K562 (cell line): ENCODE measurements around the gene NUBP2. TPM values are rescaled to one million over a fixed set of nuclear protein-coding genes. Genes with fewer than 3 reads are reported as not detected.

Source experiments
- ATAC-seq: fragments of 200-7000 bp; cut with Tn5 transposase; 3 replicates; pipeline ENCODE4 v1.9.1; 2020; ENCODE audit warnings: moderate library complexity
- BruUV-seq: library from RNA; stranded (reverse); fragments of 400-500 nt; replicated peaks from 2 replicates; lab custom pipeline; 2021; lab: Mats Ljungman, UMichigan
- CTCF ChIA-PET: fragments of 300-600 bp; formaldehyde crosslinking; extraction: SDS; loops from one replicate; lab custom pipeline; 2021; ENCODE audit warnings: low intra/inter-chr PET ratio; lab: Yijun Ruan, JAX
- POLR2A ChIA-PET: fragments of 300-600, 350-650 bp; sonication (Branson Sonifier 250); formaldehyde crosslinking; extraction: SDS; loops from one replicate; lab custom pipeline; 2021; ENCODE audit warnings: antibody characterized with exemption, inconsistent platforms; lab: Yijun Ruan, JAX
- DNase-seq, 4 experiments: peaks; one replicate each; pipeline versions ENCODE4 v3.0.0 to v3.0.0-alpha.2; 2011 to 2018; ENCODE audit warnings: low spot score in 3 of 4, mixed read lengths in 3 of 4; ENCODE audit errors: extremely low read depth in 1 of 4
- FAIRE-seq: peaks from 2 replicates; lab custom pipeline; 2011; peaks lifted over from hg19 to GRCh38; lab: Jason Lieb, UNC
- H2AFZ ChIP-seq: 2 replicates; pipeline ENCODE4 v1.6.0; 2011; ENCODE audit warnings: low read depth, low read length, control low read depth, inconsistent platforms
- H3K27ac ChIP-seq: fragments of 200-600 bp; 3 replicates; pipeline ENCODE4 v1.8.0; 2011; ENCODE audit warnings: low read depth, mild to moderate bottlenecking, control low read depth, inconsistent platforms, low read length, moderate library complexity, mixed read lengths; ENCODE audit errors: extremely low read depth
- H3K27me3 ChIP-seq, 2 experiments: fragments of 300-600 bp in 1 of 2; 2 replicates in 1 of 2; 3 replicates in 1 of 2; pipeline versions ENCODE4 v1.6.0 to v1.8.0; 2011; ENCODE audit warnings: inconsistent platforms in 2 of 2, low read length in 2 of 2, mild to moderate bottlenecking in 1 of 2, mixed read lengths in 1 of 2, moderate library complexity in 1 of 2; ENCODE audit not compliant: control insufficient read depth in 2 of 2, insufficient read depth in 2 of 2
- H3K36me3 ChIP-seq: fragments of 300-600 bp; 3 replicates; pipeline ENCODE4 v1.8.0; 2011; ENCODE audit warnings: mild to moderate bottlenecking, low read length, inconsistent platforms; ENCODE audit not compliant: control insufficient read depth, insufficient read depth
- H3K4me1 ChIP-seq, 2 experiments: fragments of 200-600 bp in 1 of 2; replicated peaks in 1 of 2; 2 replicates in 1 of 2; 3 replicates in 1 of 2; pipeline versions ENCODE4 v1.5.1 to v1.8.0; 2011; ENCODE audit warnings: inconsistent platforms in 2 of 2, low read length in 2 of 2, mild to moderate bottlenecking in 1 of 2, mixed read lengths in 1 of 2, moderate library complexity in 1 of 2; ENCODE audit not compliant: control insufficient read depth in 2 of 2, insufficient read depth in 2 of 2
- H3K4me2 ChIP-seq: 2 replicates; pipeline ENCODE4 v1.6.1; 2011; ENCODE audit warnings: low read length, control low read depth, inconsistent platforms, mixed read lengths; ENCODE audit not compliant: insufficient read depth
- H3K4me3 ChIP-seq: fragments of 200-600 bp; sonication (generic), shearing (Covaris generic); 2 replicates; pipeline ENCODE4 v1.5.1; 2016; ENCODE audit warnings: control low read depth, inconsistent platforms
- H3K79me2 ChIP-seq: fragments of 200-600 bp; 3 replicates; pipeline ENCODE4 v1.8.0; 2011; ENCODE audit warnings: low read length, inconsistent platforms; ENCODE audit not compliant: control insufficient read depth, insufficient read depth
- H3K9ac ChIP-seq, 2 experiments: 2 replicates each; pipeline versions ENCODE4 v1.6.0 to v1.6.1; 2011; ENCODE audit warnings: low read depth in 2 of 2, low read length in 2 of 2, control low read depth in 1 of 2, inconsistent platforms in 1 of 2, mild to moderate bottlenecking in 1 of 2, mixed read lengths in 1 of 2; ENCODE audit not compliant: insufficient read depth in 1 of 2
- H3K9me1 ChIP-seq: one replicate; pipeline ENCODE4 v1.6.0; 2011; ENCODE audit warnings: inconsistent platforms, mild to moderate bottlenecking, low read length, moderate library complexity; ENCODE audit not compliant: control insufficient read depth, insufficient read depth
- H3K9me3 ChIP-seq: replicated peaks from 2 replicates; pipeline ENCODE4 v1.5.1; 2011; ENCODE audit warnings: low read depth, low read length, inconsistent platforms; ENCODE audit not compliant: control insufficient read depth, insufficient read depth
- H4K20me1 ChIP-seq: replicated peaks from 2 replicates; pipeline ENCODE4 v1.6.1; 2011; ENCODE audit warnings: low read length, inconsistent platforms, mixed read lengths; ENCODE audit not compliant: control insufficient read depth, insufficient read depth
- NFIX ChIP-seq: fragments of 250-450 bp; sonication (Bioruptor Pico); IDR thresholded peaks from 2 replicates; pipeline ENCODE4 v1.4.0; 2020; ENCODE audit warnings: low read depth, mild to moderate bottlenecking, moderate library complexity
- POLR2G ChIP-seq: fragments of 200-400 bp; formaldehyde crosslinking; IDR thresholded peaks from 2 replicates; pipeline ENCODE4 v1.6.1; 2017; ENCODE audit warnings: low read depth, mild to moderate bottlenecking, antibody characterized with exemption, low read length, moderate library complexity
- ZNF696 ChIP-seq: fragments of 250-450 bp; sonication (Bioruptor Pico); conservative IDR thresholded peaks from 2 replicates; pipeline ENCODE4 v1.4.0; 2020; ENCODE audit warnings: mild to moderate bottlenecking, moderate library complexity
- WGBS: fragments of 100-300 bp; shearing (Covaris generic); methylation state at CpG from one replicate; pipeline ENCODE4 v1.1.6; 2016; ENCODE audit warnings: low coverage, mixed read lengths; ENCODE audit not compliant: insufficient coverage; ENCODE audit errors: missing lambda C conversion rate; 5-methylcytosine and 5-hydroxymethylcytosine counted together
- in situ Hi-C: fragments of 300-500 bp; cut with MboI; formaldehyde crosslinking; loops from 4 replicates; pipeline ENCODE4 v1.15.0; 2018; ENCODE audit warnings: inconsistent platforms, mixed read lengths
- intact Hi-C: fragments of 100-400 bp; cut with micrococcal nuclease; formaldehyde crosslinking; loops from 2 replicates; pipeline ENCODE4 v1.14.2; 2022
- polyA plus RNA-seq, 8 experiments: library from polyadenylated mRNA; depleted of rRNA in 4 of 8; stranded (reverse) in 5 of 8; unstranded in 3 of 8; fragments of >200 nt; fragmentation: Nextera tagmentation in 2 of 8; fragmentation: Illumina TruSeq in 1 of 8; extraction: Ambion mirVana in 2 of 8; extraction: Trizol in 1 of 8; gene quantifications; 2 replicates each; pipeline versions ENCODE4 v1.2.1 to v1.2.3, GENCODE V29; 2011 to 2014; ENCODE audit warnings: inconsistent platforms in 1 of 8, missing spikeins in 1 of 8
- total RNA-seq, 7 experiments: library from RNA; depleted of rRNA in 6 of 7; stranded (reverse); fragments of >200 nt in 6 of 7; fragmentation: Illumina TruSeq in 2 of 7; extraction: Trizol in 2 of 7; gene quantifications; 2 replicates each; pipeline versions ENCODE4 v1.2.1 to v1.2.3, GENCODE V29; 2011 to 2021; ENCODE audit warnings: low replicate concordance in 1 of 7
- TF ChIP-seq, protein P1 (sequence below): fragments of 250-450 bp; sonication (Bioruptor Pico); IDR thresholded peaks from 2 replicates; pipeline ENCODE4 v1.8.0; 2021; ENCODE audit warnings: moderate library complexity, mild to moderate bottlenecking, inconsistent platforms
- TF ChIP-seq, protein P2 (sequence below), 2 experiments: fragments of 450-650 bp; IDR thresholded peaks; 2 replicates each; pipeline ENCODE4 v1.6.1; 2016
- TF ChIP-seq, protein P3 (sequence below): fragments of 250-450 bp; sonication (Bioruptor Pico); IDR thresholded peaks from 2 replicates; pipeline ENCODE4 v1.6.1; 2021; ENCODE audit warnings: mild to moderate bottlenecking

Gene NUBP2
- total and polyA plus RNA-seq, 9 of the 15 experiments (the other 6 are each of a cell fraction or from before 2014, with no cell fraction given), result 1.8 to 115 (median 24.0) TPM

DNA sequence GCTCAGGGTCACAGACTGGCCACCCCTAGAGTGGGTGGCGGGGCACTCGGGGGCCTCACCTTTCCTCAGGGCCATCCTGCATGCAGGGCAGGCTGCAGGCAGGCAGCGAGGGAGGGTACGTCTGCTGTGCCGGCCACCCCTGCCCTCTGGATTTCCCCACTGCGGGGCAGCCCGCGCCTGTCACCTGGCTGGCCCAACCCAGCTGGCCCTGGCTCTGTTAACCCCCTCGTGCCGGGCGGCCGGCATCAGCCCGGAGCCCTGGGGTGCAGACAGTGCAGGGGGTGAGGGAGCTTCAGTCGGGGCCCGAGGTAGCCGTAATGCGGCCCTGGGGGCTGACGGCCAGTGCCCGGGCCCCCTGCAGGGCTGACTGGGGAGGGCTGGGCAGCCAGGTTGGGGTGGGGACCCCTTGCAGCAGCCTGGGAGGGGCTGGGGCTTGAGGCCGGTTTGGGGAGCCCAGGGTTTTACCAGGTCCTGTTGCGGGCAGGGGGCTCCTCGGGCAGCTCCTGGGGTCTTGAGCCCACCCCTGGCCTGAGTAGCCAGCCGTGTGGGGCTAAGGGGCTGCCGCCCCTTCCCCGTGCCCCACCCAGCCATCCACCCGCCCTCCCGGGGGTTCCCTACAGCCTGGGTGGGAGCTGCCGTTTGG is 10.9 kb downstream of the NUBP2 start, which contains the start of gene IGFALS:
Gene IGFALS, minus strand, starts transcription at position 128 of the 643 bp plus-strand sequence. Its CDS starts 53 bp downstream, at position 75.
- Histone ChIP-seq H3K4me2 (no peak within 1 kb of the TSS), H3K4me1 (peaks cover 0 to 47% of the 10 kb centered on the region in 2 experiments; a peak in 2 of 5 replicates), H3K36me3 (peaks cover 16% of the 10 kb centered on the region; the same call in 1 of the 3 replicates), H3K9ac (no peak within 1 kb of the TSS; a peak in 1 of 4 replicates), H3K27ac (no peak within 1 kb of the TSS)
- DNase-seq, result no peak
- TF ChIP-seq POLR2G (peak; percentile 43; the same call in 1 of the 2 replicates), NFIX (CRISPR knock-in tag) (no peak)
- TF ChIP-seq, all 486 proteins: peak for 1
- CTCF ChIA-PET, result no interaction called here
- Histone ChIP-seq H3K4me3 (no peak within 1 kb of the TSS), H2AFZ (no peak within 1 kb of the TSS), H3K27me3 (no peaks in the 10 kb centered on the region), H3K9me3 (no peaks in the 10 kb centered on the region), H3K9me1 (no peaks in the 10 kb centered on the region), H3K79me2 (no peaks in the 10 kb centered on the region), H4K20me1 (no peaks in the 10 kb centered on the region)
- FAIRE-seq (no peak), ATAC-seq (no peak)
- intact Hi-C loops, result no loop called here
- in situ Hi-C loops, result no loop called here
- BruUV-seq, result no TSS peak
- POLR2A ChIA-PET, result interaction anchor here (0.8 to 1.2 kb wide), 2 partner anchors 11 to 13 kb away, joined by 3 to 5 read pairs; partner anchors contain the start of genes NUBP2 and SPSB3
- WGBS, result 83% methylated on average over 19 of the region's 28 CpGs

DNA sequence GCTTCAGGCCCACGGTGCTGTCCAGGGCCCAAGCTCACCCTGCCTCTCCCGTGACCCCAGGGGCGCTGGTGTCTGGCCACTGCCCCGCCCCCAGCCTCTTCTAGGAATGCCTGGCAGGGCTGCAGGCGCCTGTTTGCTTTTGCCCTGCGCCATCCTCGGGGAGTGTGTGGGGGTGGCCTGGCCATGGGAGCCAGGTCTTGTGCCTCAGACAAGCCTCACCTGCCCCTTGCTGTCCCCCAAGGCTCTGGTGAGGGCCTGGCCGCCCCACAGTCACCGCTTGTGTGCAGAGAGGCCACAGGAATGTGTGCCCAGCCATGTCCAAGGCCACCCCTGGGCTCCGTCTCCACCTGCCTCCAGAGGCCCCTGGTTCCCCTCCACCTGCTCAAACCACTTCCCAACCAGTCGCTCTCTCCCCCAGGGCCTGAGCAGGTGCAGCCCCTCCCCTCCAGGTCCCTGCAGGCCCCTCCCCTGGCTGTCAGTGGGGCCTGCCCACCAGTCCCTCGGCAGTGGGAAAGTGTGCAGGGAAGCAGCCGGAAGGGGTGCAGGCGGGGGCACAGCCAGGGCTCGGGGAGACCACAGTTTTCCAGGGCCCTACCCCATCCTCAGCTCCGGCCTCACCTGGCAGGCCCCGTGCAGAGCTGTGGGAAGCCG is 11.6 kb downstream of the NUBP2 start:
- TF ChIP-seq, protein P1, sequence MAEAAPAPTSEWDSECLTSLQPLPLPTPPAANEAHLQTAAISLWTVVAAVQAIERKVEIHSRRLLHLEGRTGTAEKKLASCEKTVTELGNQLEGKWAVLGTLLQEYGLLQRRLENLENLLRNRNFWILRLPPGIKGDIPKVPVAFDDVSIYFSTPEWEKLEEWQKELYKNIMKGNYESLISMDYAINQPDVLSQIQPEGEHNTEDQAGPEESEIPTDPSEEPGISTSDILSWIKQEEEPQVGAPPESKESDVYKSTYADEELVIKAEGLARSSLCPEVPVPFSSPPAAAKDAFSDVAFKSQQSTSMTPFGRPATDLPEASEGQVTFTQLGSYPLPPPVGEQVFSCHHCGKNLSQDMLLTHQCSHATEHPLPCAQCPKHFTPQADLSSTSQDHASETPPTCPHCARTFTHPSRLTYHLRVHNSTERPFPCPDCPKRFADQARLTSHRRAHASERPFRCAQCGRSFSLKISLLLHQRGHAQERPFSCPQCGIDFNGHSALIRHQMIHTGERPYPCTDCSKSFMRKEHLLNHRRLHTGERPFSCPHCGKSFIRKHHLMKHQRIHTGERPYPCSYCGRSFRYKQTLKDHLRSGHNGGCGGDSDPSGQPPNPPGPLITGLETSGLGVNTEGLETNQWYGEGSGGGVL (CRISPR knock-in tag), result no peak
- TF ChIP-seq, protein P2, sequence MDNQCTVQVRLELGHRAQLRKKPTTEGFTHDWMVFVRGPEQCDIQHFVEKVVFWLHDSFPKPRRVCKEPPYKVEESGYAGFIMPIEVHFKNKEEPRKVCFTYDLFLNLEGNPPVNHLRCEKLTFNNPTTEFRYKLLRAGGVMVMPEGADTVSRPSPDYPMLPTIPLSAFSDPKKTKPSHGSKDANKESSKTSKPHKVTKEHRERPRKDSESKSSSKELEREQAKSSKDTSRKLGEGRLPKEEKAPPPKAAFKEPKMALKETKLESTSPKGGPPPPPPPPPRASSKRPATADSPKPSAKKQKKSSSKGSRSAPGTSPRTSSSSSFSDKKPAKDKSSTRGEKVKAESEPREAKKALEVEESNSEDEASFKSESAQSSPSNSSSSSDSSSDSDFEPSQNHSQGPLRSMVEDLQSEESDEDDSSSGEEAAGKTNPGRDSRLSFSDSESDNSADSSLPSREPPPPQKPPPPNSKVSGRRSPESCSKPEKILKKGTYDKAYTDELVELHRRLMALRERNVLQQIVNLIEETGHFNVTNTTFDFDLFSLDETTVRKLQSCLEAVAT (IDR thresholded peaks at IDR 0.05), result no peak
- TF ChIP-seq, protein P3, sequence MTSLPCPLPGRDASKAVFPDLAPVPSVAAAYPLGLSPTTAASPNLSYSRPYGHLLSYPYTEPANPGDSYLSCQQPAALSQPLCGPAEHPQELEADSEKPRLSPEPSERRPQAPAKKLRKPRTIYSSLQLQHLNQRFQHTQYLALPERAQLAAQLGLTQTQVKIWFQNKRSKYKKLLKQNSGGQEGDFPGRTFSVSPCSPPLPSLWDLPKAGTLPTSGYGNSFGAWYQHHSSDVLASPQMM, result no peak
- TF ChIP-seq POLR2G (peak; percentile 25; the same call in 1 of the 2 replicates), ZNF696 (CRISPR knock-in tag) (no peak)
- H2AFZ ChIP-seq, result no peak overlapping the region
- H3K9me1 ChIP-seq, result no peaks in the 10 kb centered on the region
- H3K4me2 ChIP-seq, result no peak overlapping the region
- ChIA-PET POLR2A (no interaction called here), CTCF (no interaction called here)
- DNase-seq (no peak), FAIRE-seq (no peak), ATAC-seq (no peak)
- no peak overlapping the region; a peak in 1 of 4 replicates for H3K9ac ChIP-seq
- H3K9me3 ChIP-seq, result no peaks in the 10 kb centered on the region
- intact Hi-C loops, result no loop called here
- no peak overlapping the region for H3K4me3 ChIP-seq
- no peaks in the 10 kb centered on the region for H3K79me2 ChIP-seq
- H3K36me3 ChIP-seq, result peaks cover 10% of the 10 kb centered on the region; the same call in 1 of the 3 replicates
- no peaks in the 10 kb centered on the region for H4K20me1 ChIP-seq
- no peak overlapping the region for H3K27ac ChIP-seq
- WGBS, result 77% methylated on average over 16 of the region's 18 CpGs
- no TSS peak for BruUV-seq
- peaks cover 0 to 44% of the 10 kb centered on the region in 2 experiments; a peak in 2 of 5 replicates for H3K4me1 ChIP-seq
- no peaks in the 10 kb centered on the region for H3K27me3 ChIP-seq
- in situ Hi-C loops, result no loop called here
